Loucy (cell line): ENCODE measurements around the gene ATP5PF.

Experiments
- H2AFZ ChIP-seq: fragments of 200-600 bp; sonication (generic); 2 replicates; pipeline ENCODE4 v1.6.0; 2016; ENCODE audit warnings: antibody characterized with exemption, mild to moderate bottlenecking, low read length, moderate library complexity
- H3F3A ChIP-seq: fragments of 200-600 bp; 2 replicates; pipeline ENCODE4 v1.6.0; 2016; ENCODE audit warnings: antibody characterized with exemption, low read depth, mild to moderate bottlenecking
- H3K27me3 ChIP-seq: fragments of 200-600 bp; sonication (generic); 2 replicates; pipeline ENCODE4 v1.6.1; 2014; ENCODE audit warnings: low read length, mild to moderate bottlenecking; ENCODE audit not compliant: insufficient read depth, poor library complexity, severe bottlenecking
- H3K36me3 ChIP-seq: fragments of 200-600 bp; sonication (generic); 2 replicates; pipeline ENCODE4 v1.6.1; 2016; ENCODE audit warnings: low read length; ENCODE audit not compliant: insufficient read depth
- H3K4me1 ChIP-seq: fragments of 200-600 bp; sonication (generic); 2 replicates; pipeline ENCODE4 v1.5.1; 2014; ENCODE audit warnings: low read length, mild to moderate bottlenecking; ENCODE audit not compliant: insufficient read depth, poor library complexity, severe bottlenecking
- H3K4me2 ChIP-seq: fragments of 200-600 bp; sonication (generic); 2 replicates; pipeline ENCODE4 v1.6.0; 2014; ENCODE audit warnings: antibody characterized with exemption, low read length, low read depth, mild to moderate bottlenecking; ENCODE audit not compliant: poor library complexity, severe bottlenecking
- H3K4me3 ChIP-seq: fragments of 200-600 bp; sonication (generic); 2 replicates; pipeline ENCODE4 v1.5.1; 2014; ENCODE audit warnings: low read length, mild to moderate bottlenecking, mixed read lengths; ENCODE audit not compliant: poor library complexity, severe bottlenecking
- H3K79me2 ChIP-seq: fragments of 200-600 bp; sonication (generic); 2 replicates; pipeline ENCODE4 v1.6.1; 2014; ENCODE audit warnings: low read length; ENCODE audit not compliant: insufficient read depth
- H3K9ac ChIP-seq: fragments of 200-600 bp; sonication (generic); 2 replicates; pipeline ENCODE4 v1.6.0; 2014; ENCODE audit warnings: mild to moderate bottlenecking, low read depth, low read length, moderate library complexity; ENCODE audit not compliant: poor library complexity, severe bottlenecking
- H3K9me2 ChIP-seq: fragments of 200-600 bp; sonication (generic); replicated peaks from 2 replicates; pipeline ENCODE4 v1.6.1; 2016; ENCODE audit warnings: low read depth, low read length, mixed read lengths
- H3K9me3 ChIP-seq: fragments of 200-600 bp; sonication (generic); 2 replicates; pipeline ENCODE4 v1.6.1; 2014; ENCODE audit warnings: mild to moderate bottlenecking, antibody characterized with exemption, low read length, low read depth; ENCODE audit not compliant: insufficient read depth
- H4K20me1 ChIP-seq: fragments of 200-600 bp; sonication (generic); 2 replicates; pipeline ENCODE4 v1.6.0; 2014; ENCODE audit warnings: antibody characterized with exemption, low read length, mild to moderate bottlenecking; ENCODE audit not compliant: insufficient read depth, poor library complexity, severe bottlenecking
- CTCF ChIP-seq: fragments of 200-600 bp; sonication (generic); conservative IDR thresholded peaks from 2 replicates; pipeline ENCODE4 v1.5.1; 2014; ENCODE audit warnings: mild to moderate bottlenecking, antibody characterized with exemption, low read length
- EZH2phosphoT487 ChIP-seq: fragments of 200-600 bp; IDR thresholded peaks from 2 replicates; pipeline ENCODE4 v1.6.1; 2018; ENCODE audit warnings: antibody characterized with exemption, mild to moderate bottlenecking, moderate library complexity, borderline replicate concordance

Gene ATP5PF

GRCh38 chr21:25737421-25737820, 2.7 kb upstream of the ATP5PF start:
- Histone ChIP-seq H3K4me2 (peak overlapping the region; percentile 84), H3K36me3 (no peaks in the 10 kb centered on the region), H3K4me1 (peaks cover 50% of the 10 kb centered on the region), H3F3A (no peaks in the 10 kb centered on the region), H3K4me3 (peak overlapping the region; percentile 97), H3K9me2 (no peaks in the 10 kb centered on the region), H2AFZ (no peak overlapping the region), H3K27me3 (no peaks in the 10 kb centered on the region), H3K9ac (peak overlapping the region; percentile 97), H3K9me3 (no peaks in the 10 kb centered on the region), H4K20me1 (peaks cover 19% of the 10 kb centered on the region), H3K79me2 (peaks cover 68% of the 10 kb centered on the region)
- TF ChIP-seq EZH2phosphoT487, result no peak
- no peak for TF ChIP-seq CTCF

GRCh38 chr21:25735646-25736597, 1.2 kb upstream of the ATP5PF start:
- no peaks in the 10 kb centered on the region for H3K36me3 ChIP-seq
- no peaks in the 10 kb centered on the region for H3K27me3 ChIP-seq
- H3K9ac ChIP-seq, result peak overlapping the region; percentile 97
- H3K79me2 ChIP-seq, result peaks cover 83% of the 10 kb centered on the region
- H3K4me2 ChIP-seq, result peak overlapping the region; percentile 84
- H3K4me3 ChIP-seq, result peak overlapping the region; percentile 97
- TF ChIP-seq EZH2phosphoT487 (no peak), CTCF (no peak)
- no peaks in the 10 kb centered on the region for H3K9me3 ChIP-seq
- H3K4me1 ChIP-seq, result peaks cover 54% of the 10 kb centered on the region
- no peaks in the 10 kb centered on the region for H3F3A ChIP-seq
- H2AFZ ChIP-seq, result peak overlapping the region; percentile 97
- peaks cover 25% of the 10 kb centered on the region for H4K20me1 ChIP-seq
- H3K9me2 ChIP-seq, result no peaks in the 10 kb centered on the region

- no peaks in the 10 kb centered on the region for H3F3A ChIP-seq
- peak overlapping the region; percentile 97 for H3K9ac ChIP-seq
- H3K9me2 ChIP-seq, result no peaks in the 10 kb centered on the region
- H2AFZ ChIP-seq, result peak overlapping the region; percentile 86
- no peaks in the 10 kb centered on the region for H3K9me3 ChIP-seq
- H4K20me1 ChIP-seq, result peaks cover 29% of the 10 kb centered on the region
- TF ChIP-seq CTCF, result no peak
- no peak for TF ChIP-seq EZH2phosphoT487
- peaks cover 55% of the 10 kb centered on the region for H3K4me1 ChIP-seq
- H3K27me3 ChIP-seq, result no peaks in the 10 kb centered on the region
- H3K4me3 ChIP-seq, result peak overlapping the region; percentile 97
- H3K79me2 ChIP-seq, result peaks cover 88% of the 10 kb centered on the region
- peaks cover 6% of the 10 kb centered on the region; the same call in 1 of the 2 replicates for H3K36me3 ChIP-seq
- H3K4me2 ChIP-seq, result peak overlapping the region; percentile 82
These were observed 125 bp downstream of the ATP5PF start for GRCh38 chr21:25734654-25734903.
